ENCODE results near the gene PRDM5. TPM values are rescaled to one million over a fixed set of nuclear protein-coding genes. Genes with fewer than 3 reads are reported as not detected.
"Not testable (repeated sequence)": the region's sequence is repeated elsewhere in the genome, so short reads cannot be mapped to it uniquely, and the experiment has no call there.

PRDM5 gene
- total RNA-seq, 1 donor from 2014 or later = not detected

DNA sequence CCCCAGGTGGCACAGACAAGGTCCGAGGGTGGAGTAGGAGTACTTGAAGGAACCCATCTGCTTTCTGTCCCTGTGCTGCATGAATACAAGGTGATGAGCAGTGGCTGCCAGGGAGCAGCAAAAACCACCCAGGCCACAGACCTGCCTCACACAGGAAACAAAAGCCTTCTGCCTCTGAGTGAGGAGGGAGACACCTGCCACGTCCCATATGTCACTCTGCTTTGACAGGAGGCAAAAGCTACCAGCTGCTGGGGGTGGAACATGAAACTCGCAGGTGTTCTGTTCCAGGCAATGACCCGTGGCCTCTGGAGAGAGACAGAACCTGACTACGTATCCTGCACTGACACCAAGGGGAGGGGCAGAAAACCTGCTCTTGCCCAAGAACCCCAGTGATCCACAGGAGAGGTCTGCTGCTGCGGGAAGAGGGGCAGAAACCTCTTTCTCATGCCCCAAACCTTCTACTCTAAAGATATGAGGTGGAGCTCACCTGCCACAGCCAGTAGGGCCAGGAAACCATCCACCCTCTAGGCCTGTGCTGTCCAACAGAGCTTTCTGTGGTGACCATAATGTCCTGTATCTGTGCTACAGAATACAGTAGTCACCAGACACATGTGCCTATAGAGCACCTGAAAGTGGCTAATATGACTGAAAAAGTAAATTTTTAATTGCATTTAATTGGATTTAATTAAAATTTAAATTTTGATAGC is 172.9 kb downstream of the PRDM5 start:
- H3K4me3 Mint-ChIP-seq = no peak overlapping the region
- no peak overlapping the region for H3K27ac Mint-ChIP-seq
- peak; percentile 1 for DNase-seq (ENCODE audit: low spot score)
- H3K4me1 Mint-ChIP-seq (ENCODE audit: low read depth) = no peaks in the 10 kb centered on the region
- H3K36me3 Mint-ChIP-seq (ENCODE audit: low read depth) = no peaks in the 10 kb centered on the region
- H3K9me3 Mint-ChIP-seq = peaks cover 7% of the 10 kb centered on the region
- intact Hi-C loops (cut with micrococcal nuclease) = no loop called here
- no peaks in the 10 kb centered on the region for H3K27me3 Mint-ChIP-seq (ENCODE audit: insufficient read depth)

- H3K36me3 Mint-ChIP-seq (ENCODE audit: low read depth); H3K27ac Mint-ChIP-seq; H3K4me1 Mint-ChIP-seq (ENCODE audit: low read depth); H3K27me3 Mint-ChIP-seq (ENCODE audit: insufficient read depth); H3K4me3 Mint-ChIP-seq; H3K9me3 Mint-ChIP-seq; DNase-seq (ENCODE audit: low spot score); intact Hi-C loops (cut with micrococcal nuclease): not testable (repeated sequence)
Measured at GRCh38 chr4:120741636-120742035, 180.9 kb downstream of the PRDM5 start.

GRCh38 chr4:120736312-120736711 is 186.2 kb downstream of the PRDM5 start:
- no peaks in the 10 kb centered on the region for H3K9me3 Mint-ChIP-seq
- peaks cover 8% of the 10 kb centered on the region for H3K27me3 Mint-ChIP-seq (ENCODE audit: insufficient read depth)
- H3K4me3 Mint-ChIP-seq = no peak overlapping the region
- no peaks in the 10 kb centered on the region for H3K36me3 Mint-ChIP-seq (ENCODE audit: low read depth)
- DNase-seq (ENCODE audit: low spot score) = no peak
- intact Hi-C loops (cut with micrococcal nuclease) = no loop called here
- no peak overlapping the region for H3K27ac Mint-ChIP-seq
- H3K4me1 Mint-ChIP-seq (ENCODE audit: low read depth) = no peaks in the 10 kb centered on the region

GRCh38 chr4:120733968-120734367 is 188.6 kb downstream of the PRDM5 start:
- peaks cover 8% of the 10 kb centered on the region for H3K27me3 Mint-ChIP-seq (ENCODE audit: insufficient read depth)
- intact Hi-C loops (cut with micrococcal nuclease) = no loop called here
- H3K4me1 Mint-ChIP-seq (ENCODE audit: low read depth) = no peaks in the 10 kb centered on the region
- H3K36me3 Mint-ChIP-seq (ENCODE audit: low read depth) = no peaks in the 10 kb centered on the region
- no peaks in the 10 kb centered on the region for H3K9me3 Mint-ChIP-seq
- DNase-seq (ENCODE audit: low spot score) = no peak
- H3K27ac Mint-ChIP-seq = no peak overlapping the region
- H3K4me3 Mint-ChIP-seq = no peak overlapping the region

DNA sequence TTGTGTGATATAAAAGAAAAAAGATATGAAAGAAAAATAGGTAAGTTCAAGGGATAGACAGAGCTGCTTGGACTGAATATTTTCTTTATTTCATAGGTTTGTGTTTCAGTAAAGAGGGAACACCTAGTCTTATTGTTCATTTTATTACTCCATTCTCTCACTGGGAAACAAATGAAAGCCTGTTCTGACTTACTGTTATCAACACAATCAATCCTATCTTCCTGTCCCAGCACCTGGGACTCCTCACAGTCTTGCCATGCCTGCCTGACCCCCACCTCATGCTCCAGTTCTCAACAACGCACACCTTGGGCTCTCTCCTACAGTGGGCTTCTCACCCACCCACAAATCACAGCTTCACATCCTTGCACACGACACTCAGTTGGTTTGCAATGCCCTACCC is 189.5 kb downstream of the PRDM5 start:
- Mint-ChIP-seq H3K36me3 (ENCODE audit: low read depth) (no peaks in the 10 kb centered on the region), H3K4me3 (no peak overlapping the region), H3K4me1 (ENCODE audit: low read depth) (no peaks in the 10 kb centered on the region), H3K9me3 (no peaks in the 10 kb centered on the region), H3K27ac (no peak overlapping the region), H3K27me3 (ENCODE audit: insufficient read depth) (peaks cover 8% of the 10 kb centered on the region)
- intact Hi-C loops (cut with micrococcal nuclease) = no loop called here
- DNase-seq (ENCODE audit: low spot score) = no peak

DNA sequence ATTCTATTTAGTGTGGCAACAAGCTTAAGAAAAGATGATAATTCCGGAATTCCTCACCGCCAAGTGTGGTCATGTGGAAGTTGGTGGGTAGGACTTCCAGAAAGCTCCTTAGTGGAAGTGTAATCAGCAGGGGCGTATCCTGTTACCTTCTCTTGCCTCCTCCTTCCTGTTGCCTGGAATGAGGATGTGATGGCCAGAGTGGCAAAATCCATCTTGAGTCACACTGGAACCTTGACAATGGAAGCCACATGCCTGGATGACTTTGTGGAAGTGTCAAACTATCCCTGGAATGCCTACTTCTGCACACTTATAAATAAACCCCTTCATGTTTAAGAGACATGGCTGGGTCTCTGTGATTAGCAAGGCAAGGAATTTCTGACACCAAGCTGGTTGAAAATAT is 191.0 kb downstream of the PRDM5 start:
- H3K27me3 Mint-ChIP-seq (ENCODE audit: insufficient read depth) = peaks cover 9% of the 10 kb centered on the region
- no peak overlapping the region for H3K4me3 Mint-ChIP-seq
- no peak overlapping the region for H3K27ac Mint-ChIP-seq
- intact Hi-C loops (cut with micrococcal nuclease) = no loop called here
- no peaks in the 10 kb centered on the region for H3K9me3 Mint-ChIP-seq
- H3K4me1 Mint-ChIP-seq (ENCODE audit: low read depth) = no peaks in the 10 kb centered on the region
- no peaks in the 10 kb centered on the region for H3K36me3 Mint-ChIP-seq (ENCODE audit: low read depth)
- no peak for DNase-seq (ENCODE audit: low spot score)

- intact Hi-C loops (cut with micrococcal nuclease) = no loop called here
- no peak overlapping the region for H3K27ac Mint-ChIP-seq
- H3K9me3 Mint-ChIP-seq = no peaks in the 10 kb centered on the region
- no peak for DNase-seq (ENCODE audit: low spot score)
- H3K27me3 Mint-ChIP-seq (ENCODE audit: insufficient read depth) = peaks cover 12% of the 10 kb centered on the region
- no peaks in the 10 kb centered on the region for H3K4me1 Mint-ChIP-seq (ENCODE audit: low read depth)
- no peaks in the 10 kb centered on the region for H3K36me3 Mint-ChIP-seq (ENCODE audit: low read depth)
- no peak overlapping the region for H3K4me3 Mint-ChIP-seq
Measured at GRCh38 chr4:120730777-120731320, 191.7 kb downstream of the PRDM5 start.

GRCh38 chr4:120728892-120729675 is 193.4 kb downstream of the PRDM5 start:
- Mint-ChIP-seq H3K36me3 (ENCODE audit: low read depth) (no peaks in the 10 kb centered on the region), H3K4me3 (no peak overlapping the region), H3K9me3 (no peaks in the 10 kb centered on the region), H3K27ac (no peak overlapping the region), H3K4me1 (ENCODE audit: low read depth) (no peaks in the 10 kb centered on the region), H3K27me3 (ENCODE audit: insufficient read depth) (peaks cover 14% of the 10 kb centered on the region)
- intact Hi-C loops (cut with micrococcal nuclease) = no loop called here
- no peak for DNase-seq (ENCODE audit: low spot score)

GRCh38 chr4:120725639-120726580 is 196.6 kb downstream of the PRDM5 start:
- no peak for DNase-seq (ENCODE audit: low spot score)
- H3K9me3 Mint-ChIP-seq = no peaks in the 10 kb centered on the region
- peaks cover 7% of the 10 kb centered on the region for H3K27me3 Mint-ChIP-seq (ENCODE audit: insufficient read depth)
- H3K4me1 Mint-ChIP-seq (ENCODE audit: low read depth) = no peaks in the 10 kb centered on the region
- H3K36me3 Mint-ChIP-seq (ENCODE audit: low read depth) = no peaks in the 10 kb centered on the region
- intact Hi-C loops (cut with micrococcal nuclease) = no loop called here
- no peak overlapping the region for H3K4me3 Mint-ChIP-seq
- H3K27ac Mint-ChIP-seq = no peak overlapping the region

- Mint-ChIP-seq H3K4me3 (no peak overlapping the region), H3K4me1 (ENCODE audit: low read depth) (no peaks in the 10 kb centered on the region), H3K27me3 (ENCODE audit: insufficient read depth) (peaks cover 7% of the 10 kb centered on the region), H3K36me3 (ENCODE audit: low read depth) (no peaks in the 10 kb centered on the region), H3K27ac (no peak overlapping the region), H3K9me3 (no peaks in the 10 kb centered on the region)
- no peak for DNase-seq (ENCODE audit: low spot score)
- intact Hi-C loops (cut with micrococcal nuclease) = no loop called here
Measured at GRCh38 chr4:120724656-120725055, 197.9 kb downstream of the PRDM5 start.

GRCh38 chr4:120723986-120724385 is 198.5 kb downstream of the PRDM5 start:
- H3K27me3 Mint-ChIP-seq (ENCODE audit: insufficient read depth) = peaks cover 7% of the 10 kb centered on the region
- intact Hi-C loops (cut with micrococcal nuclease) = no loop called here
- no peak overlapping the region for H3K27ac Mint-ChIP-seq

GRCh38 chr4:120723105-120723504 is 199.4 kb downstream of the PRDM5 start:
- H3K4me1 Mint-ChIP-seq (ENCODE audit: low read depth) = no peaks in the 10 kb centered on the region
- H3K36me3 Mint-ChIP-seq (ENCODE audit: low read depth) = no peaks in the 10 kb centered on the region
- no peak overlapping the region for H3K27ac Mint-ChIP-seq
- DNase-seq (ENCODE audit: low spot score) = no peak
- H3K9me3 Mint-ChIP-seq = no peaks in the 10 kb centered on the region
- H3K27me3 Mint-ChIP-seq (ENCODE audit: insufficient read depth) = peaks cover 7% of the 10 kb centered on the region
- intact Hi-C loops (cut with micrococcal nuclease) = no loop called here
- no peak overlapping the region for H3K4me3 Mint-ChIP-seq

More at GRCh38 chr4:120723986-120724385, 198.5 kb downstream of the PRDM5 start:
- DNase-seq (ENCODE audit: low spot score) = no peak
- no peaks in the 10 kb centered on the region for H3K4me1 Mint-ChIP-seq (ENCODE audit: low read depth)
- no peaks in the 10 kb centered on the region for H3K9me3 Mint-ChIP-seq
- no peaks in the 10 kb centered on the region for H3K36me3 Mint-ChIP-seq (ENCODE audit: low read depth)
- no peak overlapping the region for H3K4me3 Mint-ChIP-seq

All from activated T-helper 1 cell treated with anti-CD3 and anti-CD28 coated beads, Interleukin-12 subunit alpha, Interleukin-12 subunit beta, Interleukin-2, Interleukin-4 antibody, amounts not matched to agents 30 ng/mL and 10 ng/mL and 1 ng/mL, durations not matched to agents 14 hours and 24 hours and 36 hours (primary cell).